Transverse colon (tissue), 4 donors: Measurements from ENCODE around the gene RD3L.

Source experiments
- EP300 ChIP-seq: sonication (generic); formaldehyde crosslinking; IDR thresholded peaks from one replicate; pipeline ENCODE4 v1.6.1; 2017; ENCODE audit warnings: antibody characterized with exemption, low read depth
- POLR2A ChIP-seq: fragments of 450-650 bp; IDR thresholded peaks from one replicate; pipeline ENCODE4 v1.6.1; 2016; ENCODE audit warnings: antibody characterized with exemption, mild to moderate bottlenecking, moderate library complexity
- POLR2AphosphoS5 ChIP-seq, 3 donors: sonication (generic); formaldehyde crosslinking; IDR thresholded peaks; one replicate each; pipeline ENCODE4 v1.6.1; 2016; ENCODE audit warnings: antibody characterized with exemption in 3 of 3
- TF ChIP-seq, protein P1 (sequence below), 5 experiments: fragments of 200-600 bp in 3 of 5; fragments of 450-650 bp in 2 of 5; sonication (generic) in 3 of 5; IDR thresholded peaks; 1 replicate in 2 of 5; 2 replicates in 3 of 5; pipeline ENCODE4 v1.5.1; 2016 to 2017; ENCODE audit warnings: antibody characterized with exemption in 5 of 5, inconsistent platforms in 3 of 5, mild to moderate bottlenecking in 2 of 5, moderate library complexity in 1 of 5

DNA sequence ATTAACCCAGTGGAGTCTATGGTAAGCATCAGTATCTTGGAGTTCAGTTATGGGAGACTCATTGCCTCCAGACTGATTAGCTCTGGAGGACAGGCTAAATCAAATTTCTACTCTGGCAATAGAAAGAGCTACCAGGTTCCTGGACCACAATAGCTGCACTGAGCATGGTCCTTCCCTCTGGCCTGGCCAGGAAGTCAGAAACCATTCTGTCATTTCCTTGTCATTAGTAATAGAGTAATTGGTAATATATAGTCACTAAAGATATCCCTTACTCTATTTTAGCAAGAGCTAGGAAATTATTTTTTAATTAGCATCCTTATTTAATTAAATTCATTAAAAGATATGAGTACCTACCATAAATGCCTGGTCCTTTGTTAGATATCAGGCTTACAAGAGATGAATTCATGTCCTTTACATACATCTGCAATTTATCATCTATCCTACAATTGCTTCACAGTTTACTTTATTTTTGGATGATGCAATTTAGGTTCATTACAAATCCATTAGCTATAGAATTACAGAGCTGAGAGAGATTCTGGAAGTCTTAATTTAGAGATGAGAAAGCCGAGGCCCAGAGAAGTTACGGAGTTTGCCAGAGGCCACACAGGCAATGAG lies 37.7 kb downstream of the RD3L start:
- TF ChIP-seq, protein P1, sequence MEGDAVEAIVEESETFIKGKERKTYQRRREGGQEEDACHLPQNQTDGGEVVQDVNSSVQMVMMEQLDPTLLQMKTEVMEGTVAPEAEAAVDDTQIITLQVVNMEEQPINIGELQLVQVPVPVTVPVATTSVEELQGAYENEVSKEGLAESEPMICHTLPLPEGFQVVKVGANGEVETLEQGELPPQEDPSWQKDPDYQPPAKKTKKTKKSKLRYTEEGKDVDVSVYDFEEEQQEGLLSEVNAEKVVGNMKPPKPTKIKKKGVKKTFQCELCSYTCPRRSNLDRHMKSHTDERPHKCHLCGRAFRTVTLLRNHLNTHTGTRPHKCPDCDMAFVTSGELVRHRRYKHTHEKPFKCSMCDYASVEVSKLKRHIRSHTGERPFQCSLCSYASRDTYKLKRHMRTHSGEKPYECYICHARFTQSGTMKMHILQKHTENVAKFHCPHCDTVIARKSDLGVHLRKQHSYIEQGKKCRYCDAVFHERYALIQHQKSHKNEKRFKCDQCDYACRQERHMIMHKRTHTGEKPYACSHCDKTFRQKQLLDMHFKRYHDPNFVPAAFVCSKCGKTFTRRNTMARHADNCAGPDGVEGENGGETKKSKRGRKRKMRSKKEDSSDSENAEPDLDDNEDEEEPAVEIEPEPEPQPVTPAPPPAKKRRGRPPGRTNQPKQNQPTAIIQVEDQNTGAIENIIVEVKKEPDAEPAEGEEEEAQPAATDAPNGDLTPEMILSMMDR (IDR thresholded peaks at IDR 0.05) = no peak
- TF ChIP-seq POLR2A (no peak), POLR2AphosphoS5 (IDR thresholded peaks at IDR 0.05) (no peak), EP300 (no peak)
